HepG2 (cell line): ENCODE results near the gene LATS2. TPM values are rescaled to one million over a fixed set of nuclear protein-coding genes. Genes with fewer than 3 reads are reported as not detected.

Experiments
- ATAC-seq: fragments of 200-7000 bp; cut with Tn5 transposase; 3 replicates; pipeline ENCODE4 v1.9.1; 2020; ENCODE audit warnings: mild to moderate bottlenecking, moderate library complexity
- BruUV-seq: library from RNA; stranded (reverse); fragments of 400-500 nt; replicated peaks from 2 replicates; lab custom pipeline; 2021; lab: Mats Ljungman, UMichigan
- CTCF ChIA-PET: fragments of 300-600 bp; formaldehyde crosslinking; extraction: SDS; loops from one replicate; lab custom pipeline; 2021; ENCODE audit warnings: low total read pairs, inconsistent platforms, low intra/inter-chr PET ratio; lab: Yijun Ruan, JAX
- POLR2A ChIA-PET: fragments of 350-600 bp; sonication (Branson Sonifier 250); formaldehyde crosslinking; loops from one replicate; lab custom pipeline; 2020; ENCODE audit warnings: antibody characterized with exemption, inconsistent platforms; lab: Yijun Ruan, JAX
- DNase-seq: peaks from one replicate; pipeline ENCODE4 v3.0.0-alpha.2; 2015; ENCODE audit warnings: low spot score
- FAIRE-seq: peaks from 3 replicates; lab custom pipeline; 2011; peaks lifted over from hg19 to GRCh38; lab: Jason Lieb, UNC
- H2AFZ ChIP-seq: one replicate; pipeline ENCODE4 v1.6.1; 2011; ENCODE audit warnings: low read length, inconsistent platforms
- H3K27ac ChIP-seq: fragments of 300-600 bp; 3 replicates; pipeline ENCODE4 v1.8.0; 2011; ENCODE audit warnings: mixed run types, mild to moderate bottlenecking, mixed read lengths, low read length, inconsistent platforms; ENCODE audit not compliant: insufficient read depth; ENCODE audit errors: extremely low read length
- H3K27me3 ChIP-seq, 2 experiments: fragments of 200-600 bp in 1 of 2; 2 replicates in 1 of 2; 3 replicates in 1 of 2; pipeline versions ENCODE4 v1.6.0 to v1.8.0; 2011; ENCODE audit warnings: low read length in 2 of 2, mild to moderate bottlenecking in 2 of 2, moderate library complexity in 2 of 2, inconsistent platforms in 1 of 2; ENCODE audit not compliant: insufficient read depth in 2 of 2, control insufficient read depth in 1 of 2
- H3K36me3 ChIP-seq, 2 experiments: fragments of 200-600 bp in 1 of 2; replicated peaks in 1 of 2; 2 replicates in 1 of 2; 3 replicates in 1 of 2; pipeline versions ENCODE4 v1.5.1 to v1.8.0; 2011; ENCODE audit warnings: low read length in 2 of 2, inconsistent platforms in 1 of 2; ENCODE audit not compliant: insufficient read depth in 2 of 2, control insufficient read depth in 1 of 2
- H3K4me1 ChIP-seq: 2 replicates; pipeline ENCODE4 v1.5.1; 2012; ENCODE audit warnings: low read length, inconsistent platforms; ENCODE audit not compliant: insufficient read depth
- H3K4me2 ChIP-seq: 2 replicates; pipeline ENCODE4 v1.6.0; 2011; ENCODE audit warnings: low read depth, low read length, inconsistent platforms
- H3K4me3 ChIP-seq, 3 experiments: fragments of 200-600 bp in 1 of 3; sonication (generic), shearing (Covaris generic) in 1 of 3; replicated peaks in 1 of 3; 2 replicates each; pipeline ENCODE4 v1.5.1; 2011 to 2016; ENCODE audit warnings: low read length in 3 of 3, inconsistent platforms in 2 of 3, low read depth in 2 of 3, mild to moderate bottlenecking in 2 of 3, control low read depth in 1 of 3, mixed read lengths in 1 of 3; ENCODE audit not compliant: insufficient read depth in 1 of 3
- H3K79me2 ChIP-seq: one replicate; pipeline ENCODE4 v1.6.1; 2011; ENCODE audit warnings: low read length, inconsistent platforms; ENCODE audit not compliant: insufficient read depth
- H3K9ac ChIP-seq: 2 replicates; pipeline ENCODE4 v1.6.0; 2011; ENCODE audit warnings: mild to moderate bottlenecking, low read depth, low read length, inconsistent platforms; ENCODE audit not compliant: insufficient read depth
- H3K9me3 ChIP-seq: 2 replicates; pipeline ENCODE4 v1.5.1; 2012; ENCODE audit warnings: mild to moderate bottlenecking, low read length
- H4K20me1 ChIP-seq: 2 replicates; pipeline ENCODE4 v1.6.0; 2011; ENCODE audit warnings: inconsistent platforms, mild to moderate bottlenecking, low read length, moderate library complexity; ENCODE audit not compliant: insufficient read depth
- CREB3 ChIP-seq: sonication (generic); formaldehyde crosslinking; IDR thresholded peaks from 2 replicates; pipeline ENCODE4 v1.5.0; 2020; ENCODE audit warnings: missing genetic modification reagents
- GRHL1 ChIP-seq: sonication (generic); formaldehyde crosslinking; conservative IDR thresholded peaks from 2 replicates; pipeline ENCODE4 v1.8.0; 2022; ENCODE audit warnings: missing genetic modification reagents
- SOX13 ChIP-seq, 3 experiments: fragments of 450-650 bp in 1 of 3; sonication (generic) in 1 of 3; formaldehyde crosslinking in 1 of 3; IDR thresholded peaks in 2 of 3; conservative IDR thresholded peaks in 1 of 3; 2 replicates each; pipeline versions ENCODE4 v1.5.0 to v1.6.1; 2016 to 2020; ENCODE audit warnings: antibody characterized with exemption in 1 of 3, mild to moderate bottlenecking in 1 of 3, missing compliant biosample characterization in 1 of 3, missing genetic modification reagents in 1 of 3, moderate library complexity in 1 of 3
- ZBTB33 ChIP-seq: sonication (generic); formaldehyde crosslinking; IDR thresholded peaks from 2 replicates; pipeline ENCODE4 v1.4.0; 2020; ENCODE audit warnings: missing genetic modification reagents
- WGBS: methylation state at CpG from one replicate; pipeline ENCODE4 v1.1.6; 2017; ENCODE audit warnings: low lambda C conversion rate; 5-methylcytosine and 5-hydroxymethylcytosine counted together
- in situ Hi-C: cut with HindIII; loops from 2 replicates; pipeline ENCODE4 v1.10.0; 2017; ENCODE audit warnings: low pct_unique_long_range_greater_than_20kb; ENCODE audit not compliant: extremely low pct_ligation_motif_present
- intact Hi-C: fragments of 100-400 bp; cut with micrococcal nuclease; formaldehyde crosslinking; loops from one replicate; pipeline ENCODE4 v1.10.0; 2022; ENCODE audit not compliant: unreplicated experiment
- polyA plus RNA-seq, 8 experiments: library from polyadenylated mRNA; depleted of rRNA in 3 of 8; stranded (reverse) in 7 of 8; unstranded in 1 of 8; fragments of >200 nt; fragmentation: Illumina TruSeq in 4 of 8; extraction: Trizol in 4 of 8; gene quantifications; 2 replicates each; pipeline versions ENCODE4 v1.2.1 to v1.2.3, GENCODE V29; 2011 to 2016; ENCODE audit warnings: low read depth in 4 of 8, missing spikeins in 1 of 8, mixed read lengths in 1 of 8; ENCODE audit not compliant: insufficient read depth in 1 of 8
- total RNA-seq, 5 experiments: library from RNA; depleted of rRNA; stranded (reverse); fragments of >200 nt; fragmentation: Illumina TruSeq; extraction: Trizol; gene quantifications; 2 replicates each; pipeline ENCODE4 v1.2.3, GENCODE V29; 2016; ENCODE audit warnings: low read depth in 1 of 5
- TF ChIP-seq, protein P1 (sequence below): sonication (generic); formaldehyde crosslinking; IDR thresholded peaks from 2 replicates; pipeline ENCODE4 v1.5.0; 2020; ENCODE audit warnings: missing genetic modification reagents

The LATS2 gene
- total and polyA plus RNA-seq, 2 of the 13 experiments (the other 11 are each of a cell fraction or from before 2014, with no cell fraction given): 7.3 to 8.5 TPM

DNA sequence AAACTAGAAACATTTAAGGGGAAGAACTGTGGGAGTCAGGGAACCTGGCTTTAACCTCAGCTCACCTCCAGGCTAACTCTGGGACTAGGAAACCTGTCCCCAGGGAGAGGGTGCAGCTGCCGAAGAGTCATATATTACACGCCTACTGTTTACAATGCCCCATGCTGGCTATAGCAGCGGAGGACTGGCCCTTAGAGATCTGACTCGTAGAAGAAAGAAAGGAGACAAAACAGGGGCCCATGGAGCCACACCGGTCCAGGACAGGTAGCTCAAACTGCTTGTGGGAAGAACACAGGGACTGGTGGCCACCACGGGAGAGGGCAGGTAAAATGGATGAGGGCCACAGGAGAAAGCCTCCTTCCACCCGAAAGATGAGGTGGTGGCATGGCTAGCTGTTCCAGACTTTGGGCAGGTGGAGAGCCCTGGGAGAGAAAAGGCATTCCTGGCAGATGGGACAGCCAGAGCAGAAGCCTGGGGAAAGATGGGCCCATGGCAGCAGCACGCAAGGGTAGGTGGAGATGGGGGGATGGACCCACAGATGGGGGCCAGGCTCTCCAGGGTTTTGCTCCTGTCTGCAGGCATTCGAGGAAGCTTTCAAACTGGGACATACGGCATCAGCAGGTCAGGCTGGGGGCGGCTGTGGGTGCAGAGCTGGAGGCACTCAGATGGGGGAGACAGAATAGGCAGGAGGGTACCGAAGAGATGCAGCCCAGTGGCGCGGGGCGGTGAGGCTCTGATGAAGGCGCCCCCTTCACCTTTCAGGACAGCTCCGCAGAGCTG lies 69.5 kb downstream of the LATS2 start (continued):
- no peak for TF ChIP-seq SOX13 (IDR thresholded peaks at IDR 0.05)
- no peak for TF ChIP-seq SOX13 (CRISPR knock-in tag; conservative IDR thresholded peaks at IDR 0.05 in 1 of 2, IDR thresholded peaks at IDR 0.05 in 1 of 2)
- TF ChIP-seq, protein P1, sequence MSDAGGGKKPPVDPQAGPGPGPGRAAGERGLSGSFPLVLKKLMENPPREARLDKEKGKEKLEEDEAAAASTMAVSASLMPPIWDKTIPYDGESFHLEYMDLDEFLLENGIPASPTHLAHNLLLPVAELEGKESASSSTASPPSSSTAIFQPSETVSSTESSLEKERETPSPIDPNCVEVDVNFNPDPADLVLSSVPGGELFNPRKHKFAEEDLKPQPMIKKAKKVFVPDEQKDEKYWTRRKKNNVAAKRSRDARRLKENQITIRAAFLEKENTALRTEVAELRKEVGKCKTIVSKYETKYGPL: no peak
- no peak for TF ChIP-seq GRHL1 (CRISPR knock-in tag)

DNA sequence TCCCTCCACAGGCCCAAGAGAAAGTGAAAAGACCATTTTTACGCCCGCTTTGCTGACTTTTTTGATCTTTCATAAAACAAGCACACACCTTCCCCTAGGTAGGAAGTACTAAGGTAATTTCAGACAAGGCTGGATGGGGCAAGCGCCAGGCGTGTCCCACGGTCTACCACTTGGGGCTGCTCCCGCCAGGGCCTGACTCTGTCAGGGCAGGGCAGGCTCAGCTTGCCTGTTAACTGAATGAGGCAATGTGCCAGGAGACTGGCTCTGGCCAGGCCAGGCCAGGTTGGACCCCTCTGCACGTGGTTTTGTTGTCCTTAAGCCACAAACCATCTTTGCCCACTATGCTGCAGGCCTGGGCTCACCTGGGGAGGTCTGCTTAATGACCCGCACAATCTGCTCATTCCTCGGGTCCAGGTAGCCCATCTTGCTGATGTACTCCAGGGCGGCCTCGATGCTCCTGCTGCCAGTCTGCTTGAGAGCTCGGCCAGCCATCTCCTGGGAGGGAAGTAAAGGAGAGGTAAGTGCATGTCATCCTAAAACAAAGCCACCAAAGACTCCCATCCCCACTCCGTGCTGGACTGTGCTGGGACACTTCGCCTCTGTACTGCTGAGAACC lies 70.4 kb downstream of the LATS2 start:
- Histone ChIP-seq H3K9me3 (no peaks in the 10 kb centered on the region), H3K4me2 (no peak overlapping the region), H3K27me3 (no peaks in the 10 kb centered on the region), H3K4me1 (no peaks in the 10 kb centered on the region), H3K27ac (no peak overlapping the region), H3K4me3 (no peak overlapping the region), H4K20me1 (no peaks in the 10 kb centered on the region), H3K9ac (no peak overlapping the region), H2AFZ (no peak overlapping the region), H3K79me2 (peaks cover 18% of the 10 kb centered on the region), H3K36me3 (peaks cover 21 to 61% of the 10 kb centered on the region in 2 experiments)
- ChIA-PET CTCF (no interaction called here), POLR2A (no interaction called here)
- no TSS peak for BruUV-seq
- TF ChIP-seq CREB3 (CRISPR knock-in tag) (no peak), ZBTB33 (CRISPR knock-in tag) (peak; percentile 99)
- intact Hi-C loops (no loop called here), in situ Hi-C loops (no loop called here)
- ATAC-seq (peak; percentile 68), FAIRE-seq (no peak), DNase-seq (no peak)
- 98% methylated on average over 10 of the region's 14 CpGs for WGBS
